Tibial artery (tissue), 4 donors: Measurements from ENCODE around the gene NARS2.

Source experiments
- DNase-seq, 2 donors: peaks; one replicate each; pipeline ENCODE4 v3.0.0-alpha.2; 2019
- H3K27ac ChIP-seq, 2 donors: fragments of 200-600 bp; sonication (generic) in 1 of 2; 1 replicate in 1 of 2; 2 replicates in 1 of 2; pipeline ENCODE4 v1.5.1; 2018 to 2019; ENCODE audit warnings: mild to moderate bottlenecking in 1 of 2
- H3K27me3 ChIP-seq, 2 donors: fragments of 200-600 bp; sonication (generic) in 1 of 2; one replicate each; pipeline versions ENCODE4 v1.5.1 to v1.6.0; 2016 to 2019
- H3K36me3 ChIP-seq, 3 donors: fragments of 200-600 bp; sonication (generic) in 2 of 3; one replicate each; pipeline ENCODE4 v1.5.1; 2016 to 2019; ENCODE audit warnings: mild to moderate bottlenecking in 2 of 3
- H3K4me1 ChIP-seq, 4 donors: fragments of 200-600 bp; sonication (generic) in 2 of 4; 1 replicate in 3 of 4; 2 replicates in 1 of 4; pipeline ENCODE4 v1.5.1; 2016 to 2019
- H3K4me3 ChIP-seq, 2 donors: fragments of 200-600 bp; sonication (generic) in 1 of 2; 1 replicate in 1 of 2; 2 replicates in 1 of 2; pipeline ENCODE4 v1.5.1; 2018 to 2019; ENCODE audit warnings: mild to moderate bottlenecking in 2 of 2
- H3K9me3 ChIP-seq, 3 donors: fragments of 200-600 bp; sonication (generic) in 1 of 3; one replicate each; pipeline ENCODE4 v1.5.1; 2016 to 2019
- intact Hi-C: fragments of 100-400 bp; cut with DNase I; formaldehyde crosslinking; loops from one replicate; pipeline ENCODE4 v1.15.0; 2023; ENCODE audit warnings: low total_unique reads
- TF ChIP-seq, protein P1 (sequence below), 2 experiments: fragments of 200-600 bp in 1 of 2; fragments of 450-650 bp in 1 of 2; IDR thresholded peaks; one replicate each; pipeline ENCODE4 v1.5.1; 2017 to 2019; ENCODE audit warnings: antibody characterized with exemption in 2 of 2, mild to moderate bottlenecking in 1 of 2, moderate library complexity in 1 of 2

The NARS2 gene

DNA sequence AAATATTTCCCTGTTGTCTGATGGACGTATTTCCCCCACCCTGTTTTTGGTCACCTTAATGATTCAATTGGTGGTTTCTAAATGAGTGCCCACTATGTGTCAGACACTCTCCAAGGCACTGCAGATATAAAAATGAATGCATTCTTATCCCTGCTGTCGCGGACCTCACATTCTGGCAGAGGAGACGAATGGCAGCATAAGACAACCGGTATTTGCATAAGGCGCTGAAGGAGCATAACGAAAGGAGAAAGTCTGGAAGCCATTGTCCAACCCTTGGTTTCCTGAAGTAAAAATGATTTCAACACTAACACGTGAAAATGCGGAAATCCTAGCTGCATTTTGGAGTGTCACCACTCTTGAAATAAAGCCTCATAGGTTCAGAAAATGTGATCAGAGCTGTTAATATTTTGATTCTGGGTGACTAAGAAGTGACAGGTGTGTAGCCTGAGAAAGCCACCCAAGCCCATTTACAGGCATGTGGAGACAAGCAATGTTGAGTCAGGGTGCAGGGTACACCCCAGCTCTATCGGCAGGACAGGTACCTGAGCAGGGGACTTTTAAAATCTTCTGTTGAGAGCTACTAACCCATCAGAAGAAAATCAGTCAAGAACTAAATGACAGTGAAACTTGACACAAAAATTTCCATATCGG is 146.9 kb downstream of the NARS2 start:
- TF ChIP-seq, protein P1, sequence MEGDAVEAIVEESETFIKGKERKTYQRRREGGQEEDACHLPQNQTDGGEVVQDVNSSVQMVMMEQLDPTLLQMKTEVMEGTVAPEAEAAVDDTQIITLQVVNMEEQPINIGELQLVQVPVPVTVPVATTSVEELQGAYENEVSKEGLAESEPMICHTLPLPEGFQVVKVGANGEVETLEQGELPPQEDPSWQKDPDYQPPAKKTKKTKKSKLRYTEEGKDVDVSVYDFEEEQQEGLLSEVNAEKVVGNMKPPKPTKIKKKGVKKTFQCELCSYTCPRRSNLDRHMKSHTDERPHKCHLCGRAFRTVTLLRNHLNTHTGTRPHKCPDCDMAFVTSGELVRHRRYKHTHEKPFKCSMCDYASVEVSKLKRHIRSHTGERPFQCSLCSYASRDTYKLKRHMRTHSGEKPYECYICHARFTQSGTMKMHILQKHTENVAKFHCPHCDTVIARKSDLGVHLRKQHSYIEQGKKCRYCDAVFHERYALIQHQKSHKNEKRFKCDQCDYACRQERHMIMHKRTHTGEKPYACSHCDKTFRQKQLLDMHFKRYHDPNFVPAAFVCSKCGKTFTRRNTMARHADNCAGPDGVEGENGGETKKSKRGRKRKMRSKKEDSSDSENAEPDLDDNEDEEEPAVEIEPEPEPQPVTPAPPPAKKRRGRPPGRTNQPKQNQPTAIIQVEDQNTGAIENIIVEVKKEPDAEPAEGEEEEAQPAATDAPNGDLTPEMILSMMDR (IDR thresholded peaks at IDR 0.05) = no peak
- H3K27me3 ChIP-seq = no peaks in the 10 kb centered on the region
- H3K36me3 ChIP-seq = no peaks in the 10 kb centered on the region
- intact Hi-C loops = loop anchor here (5.0 kb wide), 1 partner anchor 285 kb away; no protein-coding TSS in a partner anchor
- no peak overlapping the region for H3K27ac ChIP-seq
- no peak overlapping the region for H3K4me3 ChIP-seq
- no peaks in the 10 kb centered on the region for H3K9me3 ChIP-seq
- no peak for DNase-seq
- peaks cover 0 to 12% (median 0%) of the 10 kb centered on the region in 4 donors for H3K4me1 ChIP-seq

DNA sequence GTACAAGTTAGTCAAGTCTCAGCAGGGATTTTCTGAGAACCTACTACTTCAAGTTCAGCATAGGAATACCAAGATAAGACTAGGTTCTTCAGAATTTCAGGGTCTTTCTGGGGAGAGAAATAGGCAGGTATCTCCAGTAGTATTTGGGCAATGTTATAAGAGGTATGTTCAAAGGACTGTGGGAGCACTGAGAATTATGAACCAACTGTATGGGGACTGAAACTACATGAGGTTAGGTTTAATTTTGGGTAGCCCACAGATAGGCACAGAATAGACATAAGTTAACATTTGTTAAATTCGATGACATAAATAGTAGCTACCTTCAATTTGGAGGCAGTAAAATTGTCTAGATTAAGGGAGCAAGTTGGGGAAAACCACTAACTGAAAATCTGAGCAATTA is 147.8 kb downstream of the NARS2 start:
- TF ChIP-seq, protein P1 (IDR thresholded peaks at IDR 0.05) = no peak
- intact Hi-C loops = loop anchor here (5.0 kb wide), 1 partner anchor 285 kb away; no protein-coding TSS in a partner anchor
- Histone ChIP-seq H3K27ac (no peak overlapping the region), H3K9me3 (no peaks in the 10 kb centered on the region), H3K4me3 (no peak overlapping the region), H3K27me3 (no peaks in the 10 kb centered on the region), H3K36me3 (no peaks in the 10 kb centered on the region), H3K4me1 (peaks cover 0 to 12% (median 0%) of the 10 kb centered on the region in 4 donors)
- no peak for DNase-seq

DNA sequence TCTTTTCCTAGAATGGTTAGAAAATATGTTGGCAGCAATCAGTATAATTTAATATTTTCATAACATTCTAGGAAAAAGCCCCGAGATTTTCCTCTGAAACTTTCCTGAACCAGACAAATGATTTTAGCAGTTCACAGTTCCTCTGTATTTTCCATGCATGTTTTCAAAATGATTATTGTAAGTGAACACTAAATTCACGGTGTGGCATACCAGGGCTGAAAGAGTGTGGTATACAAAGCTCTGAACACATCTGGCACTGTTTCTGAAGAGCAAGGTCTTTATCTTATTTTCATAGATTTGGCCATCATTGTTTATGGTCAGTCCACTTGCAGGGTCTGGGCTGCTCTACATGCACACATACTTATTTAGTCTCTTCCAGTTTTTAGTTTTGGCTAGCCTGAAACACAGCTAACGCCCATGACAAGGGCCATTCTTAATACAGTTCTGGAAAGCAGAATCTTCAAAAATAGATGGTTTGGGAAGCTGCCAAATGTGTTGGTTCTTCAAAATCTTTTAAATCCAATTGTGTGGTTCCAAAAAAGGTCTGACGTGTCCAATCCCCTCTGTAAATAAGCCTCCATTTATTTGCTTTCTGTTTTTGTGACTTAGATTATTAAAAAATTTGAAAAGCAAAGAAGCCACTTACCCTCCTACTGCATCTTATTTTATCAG is 149.1 kb downstream of the NARS2 start:
- no peaks in the 10 kb centered on the region for H3K36me3 ChIP-seq
- intact Hi-C loops = loop anchor here (5.0 kb wide), 1 partner anchor 283 kb away; no protein-coding TSS in a partner anchor
- no peaks in the 10 kb centered on the region for H3K27me3 ChIP-seq
- H3K4me1 ChIP-seq = peaks cover 0 to 17% (median 4%) of the 10 kb centered on the region in 4 donors
- TF ChIP-seq, protein P1 (IDR thresholded peaks at IDR 0.05) = no peak
- H3K9me3 ChIP-seq = no peaks in the 10 kb centered on the region
- H3K27ac ChIP-seq = no peak overlapping the region
- DNase-seq = no peak
- H3K4me3 ChIP-seq = no peak overlapping the region

DNA sequence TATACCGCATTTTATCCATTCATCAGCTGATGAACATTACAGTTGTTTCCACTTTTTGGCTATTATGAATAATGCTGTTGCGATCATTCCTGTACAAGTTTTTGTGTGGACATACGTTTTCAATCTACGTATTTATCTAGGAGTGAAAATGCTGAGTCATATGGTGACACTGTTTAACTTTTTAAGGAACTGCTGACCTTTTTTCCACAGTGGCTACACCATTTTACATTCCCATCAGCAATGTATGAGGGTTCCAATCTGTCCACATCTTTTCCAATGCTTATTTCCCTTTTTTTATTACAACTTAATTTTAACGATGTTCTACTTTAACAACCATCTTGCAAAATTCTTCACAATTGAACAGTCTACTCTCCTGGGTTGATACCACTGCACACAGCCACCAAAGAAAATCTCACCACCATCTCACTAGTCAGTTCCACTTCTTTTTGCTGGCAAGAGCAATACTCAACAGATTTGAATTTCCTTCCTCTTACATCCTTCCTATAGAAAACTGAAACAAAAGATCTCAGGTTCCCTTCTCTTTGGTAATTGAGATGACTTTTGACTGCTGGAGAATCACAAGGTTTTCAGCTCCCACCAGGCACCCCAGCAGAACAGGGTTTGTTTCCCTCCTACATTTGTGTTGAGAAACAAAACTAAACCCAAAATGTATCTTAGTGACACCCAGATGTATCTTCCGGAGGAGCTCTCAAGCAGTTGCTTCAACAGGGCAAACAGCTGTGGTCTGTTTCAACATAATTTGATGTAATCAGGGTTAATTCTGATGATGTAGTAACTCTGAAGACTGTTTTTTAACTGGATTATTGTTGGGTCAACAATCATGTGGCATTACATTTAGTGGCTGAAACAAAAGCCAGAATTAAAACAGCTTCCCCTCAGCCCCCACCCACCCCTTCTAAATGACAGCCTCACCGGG is 150.1 kb downstream of the NARS2 start:
- H3K4me3 ChIP-seq = no peak overlapping the region
- DNase-seq = no peak
- H3K27ac ChIP-seq = no peak overlapping the region
- H3K36me3 ChIP-seq = no peaks in the 10 kb centered on the region
- TF ChIP-seq, protein P1 (IDR thresholded peaks at IDR 0.05) = no peak
- intact Hi-C loops = loop anchor here (5.0 kb wide), 1 partner anchor 282 kb away; no protein-coding TSS in a partner anchor
- H3K9me3 ChIP-seq = no peaks in the 10 kb centered on the region
- peaks cover 0 to 26% (median 11%) of the 10 kb centered on the region in 4 donors for H3K4me1 ChIP-seq
- no peaks in the 10 kb centered on the region for H3K27me3 ChIP-seq

DNA sequence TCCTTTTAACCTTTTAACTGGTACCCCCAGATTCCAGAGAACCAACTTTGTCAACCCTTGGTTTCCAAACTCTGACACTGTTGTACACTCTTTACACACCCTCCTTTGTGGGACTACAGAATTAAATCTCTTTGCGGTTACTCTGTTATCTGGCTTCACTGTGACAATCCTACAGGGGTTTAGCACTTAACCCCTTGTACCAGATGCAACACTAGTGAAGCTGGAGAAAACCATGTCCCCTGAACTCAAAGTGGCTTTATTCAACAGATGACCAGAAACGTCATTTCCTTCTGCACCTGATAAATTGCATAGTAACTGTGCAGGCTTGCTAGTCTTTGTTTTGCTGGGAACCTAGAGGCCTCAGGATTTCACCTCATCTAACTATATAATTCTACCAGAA is 151.4 kb downstream of the NARS2 start:
- H3K4me1 ChIP-seq = peaks cover 0 to 40% (median 23%) of the 10 kb centered on the region in 4 donors
- intact Hi-C loops = no loop called here
- H3K27ac ChIP-seq = no peak overlapping the region
- DNase-seq = no peak
- no peaks in the 10 kb centered on the region for H3K36me3 ChIP-seq
- TF ChIP-seq, protein P1 (IDR thresholded peaks at IDR 0.05) = no peak
- H3K4me3 ChIP-seq = no peak overlapping the region
- no peaks in the 10 kb centered on the region for H3K9me3 ChIP-seq
- H3K27me3 ChIP-seq = no peaks in the 10 kb centered on the region
